Lower lobe of right lung (tissue), 2 donors: ENCODE results near the gene TBX21. TPM values are rescaled to one million over a fixed set of nuclear protein-coding genes. Genes with fewer than 3 reads are reported as not detected.

Experiments
- ATAC-seq, 2 donors: fragments of 200-7000 bp; cut with Tn5 transposase; one replicate each; pipeline ENCODE4 v1.9.1; 2020 to 2022; ENCODE audit warnings: mild to moderate bottlenecking in 2 of 2, moderate library complexity in 2 of 2
- DNase-seq: peaks from one replicate; pipeline ENCODE4 v3.0.0-alpha.2; 2020
- H3K27ac ChIP-seq: fragments of 200-600 bp; one replicate; pipeline ENCODE4 v1.8.0; 2022
- H3K27me3 ChIP-seq: fragments of 200-600 bp; one replicate; pipeline ENCODE4 v1.8.0; 2022; ENCODE audit warnings: low read depth
- H3K36me3 ChIP-seq: fragments of 200-600 bp; one replicate; pipeline ENCODE4 v1.8.0; 2022; ENCODE audit warnings: mild to moderate bottlenecking
- H3K4me1 ChIP-seq: fragments of 200-600 bp; one replicate; pipeline ENCODE4 v1.8.0; 2022
- H3K4me3 ChIP-seq: fragments of 200-600 bp; one replicate; pipeline ENCODE4 v1.8.0; 2022; ENCODE audit warnings: mild to moderate bottlenecking
- H3K9me3 ChIP-seq: fragments of 200-600 bp; one replicate; pipeline ENCODE4 v1.8.0; 2022
- CTCF ChIP-seq: fragments of 200-600 bp; IDR thresholded peaks from one replicate; pipeline ENCODE4 v1.8.0; 2022; ENCODE audit warnings: antibody characterized with exemption, mild to moderate bottlenecking
- intact Hi-C: fragments of 100-400 bp; cut with DNase I; formaldehyde crosslinking; loops from one replicate; pipeline ENCODE4 v1.11.0; 2022
- total RNA-seq: library from RNA; stranded (reverse); fragmentation: NEBNext Ultra II Directional; extraction: Animal tissue kit (Norgen Biotek cat#: 25700); gene quantifications from one replicate; pipeline ENCODE4 v1.2.1, GENCODE V29; 2021
- donor health status: DM: no; HTN: yes; CAD: no; lungs with severe emphysema.

Gene TBX21
- total RNA-seq, 1 donor from 2014 or later: 3.6 TPM

GRCh38 chr17:47791025-47791424, 58.0 kb downstream of the TBX21 start:
- Histone ChIP-seq H3K27me3 (peaks cover 67% of the 10 kb centered on the region), H3K36me3 (no peaks in the 10 kb centered on the region), H3K4me3 (no peak overlapping the region), H3K9me3 (no peaks in the 10 kb centered on the region), H3K27ac (no peak overlapping the region), H3K4me1 (peaks cover 10% of the 10 kb centered on the region)
- ATAC-seq (no peak), DNase-seq (no peak)
- no peak for TF ChIP-seq CTCF
- intact Hi-C loops: no loop called here

- Histone ChIP-seq H3K4me1 (peaks cover 10% of the 10 kb centered on the region), H3K36me3 (no peaks in the 10 kb centered on the region), H3K4me3 (no peak overlapping the region), H3K9me3 (no peaks in the 10 kb centered on the region), H3K27me3 (peaks cover 60% of the 10 kb centered on the region), H3K27ac (no peak overlapping the region)
- ATAC-seq (no peak), DNase-seq (no peak)
- no peak for TF ChIP-seq CTCF
- intact Hi-C loops: no loop called here
Measured at GRCh38 chr17:47792457-47792856, 59.4 kb downstream of the TBX21 start.

DNA sequence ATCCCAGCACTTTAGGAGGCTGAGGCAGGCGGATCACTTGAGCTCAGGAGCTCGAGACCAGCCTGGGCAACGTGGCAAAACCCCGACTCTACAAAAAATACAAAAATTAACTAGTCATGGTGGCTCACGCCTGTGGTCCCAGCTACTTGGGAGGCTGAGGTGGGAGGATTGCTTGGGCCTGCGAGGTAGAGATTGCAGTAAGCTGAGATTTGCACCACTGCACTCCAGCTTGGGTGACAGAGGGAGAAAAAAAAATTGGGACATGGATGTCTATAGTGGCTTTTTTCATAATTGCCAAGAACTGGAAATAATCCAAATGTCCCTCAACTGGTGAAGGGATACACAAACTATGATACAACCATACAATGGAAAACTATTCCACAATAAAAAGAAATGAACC, 59.9 kb downstream of the TBX21 start:
- H3K4me1 ChIP-seq: peaks cover 10% of the 10 kb centered on the region
- no peak overlapping the region for H3K4me3 ChIP-seq
- ATAC-seq (no peak), DNase-seq (no peak)
- H3K27ac ChIP-seq: no peak overlapping the region
- no peaks in the 10 kb centered on the region for H3K36me3 ChIP-seq
- intact Hi-C loops: no loop called here
- H3K27me3 ChIP-seq: peaks cover 58% of the 10 kb centered on the region
- H3K9me3 ChIP-seq: no peaks in the 10 kb centered on the region
- no peak for TF ChIP-seq CTCF

Other genes with a start within 250 kb of the TBX21 start
- gene NPEPPS, start 202.1 kb upstream of the TBX21 start, total RNA-seq: 124 TPM
- 210 TPM for gene KPNB1, start 83.3 kb upstream of the TBX21 start, total RNA-seq
- gene TBKBP1, start 39.1 kb upstream of the TBX21 start, total RNA-seq: 8.3 TPM
- gene OSBPL7, start 88.6 kb downstream of the TBX21 start, total RNA-seq: 15.0 TPM
- 33.2 TPM for gene MRPL10, start 98.3 kb downstream of the TBX21 start, total RNA-seq
- 11.6 TPM for gene LRRC46, start 98.4 kb downstream of the TBX21 start, total RNA-seq
- gene SCRN2, start 108.0 kb downstream of the TBX21 start, total RNA-seq: 30.9 TPM
- 4.7 TPM for gene SP6, start 117.9 kb downstream of the TBX21 start, total RNA-seq
- 19.4 TPM for gene SP2, start 163.0 kb downstream of the TBX21 start, total RNA-seq
- 29.2 TPM for gene PNPO, start 208.3 kb downstream of the TBX21 start, total RNA-seq
- 48.1 TPM for gene PRR15L, start 224.6 kb downstream of the TBX21 start, total RNA-seq
- 161 TPM for gene CDK5RAP3, start 237.9 kb downstream of the TBX21 start, total RNA-seq